Caco-2 (cell line): ENCODE measurements around the gene ADORA1. TPM values are rescaled to one million over a fixed set of nuclear protein-coding genes. Genes with fewer than 3 reads are reported as not detected.
A peak's percentile ranks its signal among the peaks of the same experiment; 100 is the strongest.

Source experiments
- BruUV-seq: library from RNA; stranded (reverse); fragments of 400-500 nt; replicated peaks from 2 replicates; lab custom pipeline; 2021; lab: Mats Ljungman, UMichigan
- CTCF ChIA-PET: fragments of 300-600 bp; sonication (Branson Sonifier 250); formaldehyde crosslinking; loops from one replicate; lab custom pipeline; 2022; ENCODE audit warnings: antibody characterized with exemption; lab: Charles Lee
- POLR2A ChIA-PET: fragments of 300-600 bp; sonication (Branson Sonifier 250); formaldehyde crosslinking; loops from one replicate; lab custom pipeline; 2022; ENCODE audit warnings: antibody characterized with exemption; lab: Charles Lee
- DNase-seq, 2 experiments: peaks; one replicate each; pipeline versions ENCODE4 v3.0.0 to v3.0.0-alpha.2; 2020 to 2022
- H3K27me3 ChIP-seq: replicated peaks from 2 replicates; pipeline ENCODE4 v1.6.0; 2011; ENCODE audit warnings: low read length; ENCODE audit not compliant: control insufficient read depth, insufficient read depth
- H3K36me3 ChIP-seq: 2 replicates; pipeline ENCODE4 v1.5.1; 2011; ENCODE audit warnings: low read length; ENCODE audit not compliant: control insufficient read depth, insufficient read depth
- H3K4me1 ChIP-seq: fragments of 250-450 bp; sonication (Bioruptor Pico); 2 replicates; pipeline ENCODE4 v1.5.1; 2020; ENCODE audit warnings: mild to moderate bottlenecking
- H3K4me3 ChIP-seq: 2 replicates; pipeline ENCODE4 v1.5.1; 2011; ENCODE audit warnings: low read depth, mild to moderate bottlenecking, control low read depth, low read length
- H3K9me3 ChIP-seq: fragments of 250-450 bp; sonication (Bioruptor Pico); 2 replicates; pipeline ENCODE4 v1.5.1; 2020; ENCODE audit warnings: mild to moderate bottlenecking, moderate library complexity
- H3K27ac Mint-ChIP-seq: one replicate; pipeline ENCODE4 v1.8.0; 2022; ENCODE audit warnings: mixed read lengths; ENCODE audit not compliant: unreplicated experiment
- H3K27me3 Mint-ChIP-seq: one replicate; pipeline ENCODE4 v1.8.0; 2022; ENCODE audit warnings: mixed read lengths; ENCODE audit not compliant: insufficient read depth, unreplicated experiment
- H3K36me3 Mint-ChIP-seq: one replicate; pipeline ENCODE4 v1.8.0; 2022; ENCODE audit warnings: mild to moderate bottlenecking, mixed read lengths; ENCODE audit not compliant: insufficient read depth, unreplicated experiment
- H3K4me1 Mint-ChIP-seq: one replicate; pipeline ENCODE4 v1.8.0; 2022; ENCODE audit warnings: low read depth, mixed read lengths; ENCODE audit not compliant: unreplicated experiment
- H3K4me3 Mint-ChIP-seq: one replicate; pipeline ENCODE4 v1.8.0; 2022; ENCODE audit warnings: mild to moderate bottlenecking, moderate library complexity, mixed read lengths; ENCODE audit not compliant: unreplicated experiment
- H3K9me3 Mint-ChIP-seq: one replicate; pipeline ENCODE4 v1.8.0; 2022; ENCODE audit warnings: mixed read lengths; ENCODE audit not compliant: unreplicated experiment
- intact Hi-C: fragments of 100-400 bp; cut with micrococcal nuclease; formaldehyde crosslinking; loops from one replicate; pipeline ENCODE4 v1.10.0; 2022; ENCODE audit not compliant: unreplicated experiment
- total RNA-seq: library from RNA; stranded (reverse); gene quantifications from 2 replicates; pipeline ENCODE4 v1.2.3, GENCODE V29; 2022
- TF ChIP-seq, protein P1 (sequence below), 2 experiments: fragments of 200-600 bp in 1 of 2; IDR thresholded peaks; 1 replicate in 1 of 2; 2 replicates in 1 of 2; pipeline versions ENCODE4 v1.5.1 to v1.8.0; 2011 to 2022; ENCODE audit warnings: antibody characterized with exemption in 1 of 2, control low read depth in 1 of 2, inconsistent platforms in 1 of 2, low read depth in 1 of 2, low read length in 1 of 2, mild to moderate bottlenecking in 1 of 2, moderate library complexity in 1 of 2; ENCODE audit not compliant: insufficient read depth in 1 of 2, severe bottlenecking in 1 of 2, unreplicated experiment in 1 of 2

ADORA1 gene
- total RNA-seq, 1 experiment from 2014 or later: 46.0 TPM

DNA sequence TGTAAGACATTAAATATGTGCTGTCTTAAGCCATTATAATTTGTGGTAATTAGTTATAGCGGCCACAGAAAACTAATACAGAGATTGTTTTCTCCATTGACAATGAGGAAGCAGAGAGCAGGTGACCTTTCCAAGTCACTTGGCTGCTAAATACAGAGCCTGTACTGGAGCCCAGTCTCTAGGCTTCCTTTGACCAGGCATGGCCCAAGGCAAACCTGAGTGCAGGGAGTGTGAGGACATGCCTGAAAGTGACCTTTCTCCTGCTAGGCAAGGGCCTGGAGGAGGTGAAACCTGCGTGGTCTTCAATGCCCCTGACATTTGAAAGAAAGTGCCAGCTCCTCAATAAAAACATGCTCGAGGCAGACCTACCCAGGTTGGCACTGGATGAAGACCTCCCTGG, 71.5 kb downstream of the ADORA1 start:
- intact Hi-C loops: no loop called here
- no peak overlapping the region for H3K27ac Mint-ChIP-seq
- POLR2A ChIA-PET: no interaction called here
- H3K9me3 Mint-ChIP-seq: peaks cover 23% of the 10 kb centered on the region
- no peak overlapping the region for H3K4me3 Mint-ChIP-seq
- H3K36me3 ChIP-seq: no peaks in the 10 kb centered on the region
- no peak overlapping the region for H3K4me3 ChIP-seq
- H3K27me3 ChIP-seq: no peaks in the 10 kb centered on the region
- TF ChIP-seq, protein P1, sequence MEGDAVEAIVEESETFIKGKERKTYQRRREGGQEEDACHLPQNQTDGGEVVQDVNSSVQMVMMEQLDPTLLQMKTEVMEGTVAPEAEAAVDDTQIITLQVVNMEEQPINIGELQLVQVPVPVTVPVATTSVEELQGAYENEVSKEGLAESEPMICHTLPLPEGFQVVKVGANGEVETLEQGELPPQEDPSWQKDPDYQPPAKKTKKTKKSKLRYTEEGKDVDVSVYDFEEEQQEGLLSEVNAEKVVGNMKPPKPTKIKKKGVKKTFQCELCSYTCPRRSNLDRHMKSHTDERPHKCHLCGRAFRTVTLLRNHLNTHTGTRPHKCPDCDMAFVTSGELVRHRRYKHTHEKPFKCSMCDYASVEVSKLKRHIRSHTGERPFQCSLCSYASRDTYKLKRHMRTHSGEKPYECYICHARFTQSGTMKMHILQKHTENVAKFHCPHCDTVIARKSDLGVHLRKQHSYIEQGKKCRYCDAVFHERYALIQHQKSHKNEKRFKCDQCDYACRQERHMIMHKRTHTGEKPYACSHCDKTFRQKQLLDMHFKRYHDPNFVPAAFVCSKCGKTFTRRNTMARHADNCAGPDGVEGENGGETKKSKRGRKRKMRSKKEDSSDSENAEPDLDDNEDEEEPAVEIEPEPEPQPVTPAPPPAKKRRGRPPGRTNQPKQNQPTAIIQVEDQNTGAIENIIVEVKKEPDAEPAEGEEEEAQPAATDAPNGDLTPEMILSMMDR (IDR thresholded peaks at IDR 0.05; ENCODE audit: insufficient read depth in 1 of 2, low read depth in 1 of 2, low read length in 1 of 2, severe bottlenecking in 1 of 2, unreplicated experiment in 1 of 2): no peak
- peaks cover 52% of the 10 kb centered on the region for H3K4me1 Mint-ChIP-seq
- H3K4me1 ChIP-seq: peaks cover 46% of the 10 kb centered on the region
- peaks cover 9% of the 10 kb centered on the region for H3K36me3 Mint-ChIP-seq
- H3K27me3 Mint-ChIP-seq: no peaks in the 10 kb centered on the region
- CTCF ChIA-PET: no interaction called here
- H3K9me3 ChIP-seq: peaks cover 6% of the 10 kb centered on the region; the same call in 1 of the 2 replicates
- DNase-seq: no peak
- no TSS peak for BruUV-seq

DNA sequence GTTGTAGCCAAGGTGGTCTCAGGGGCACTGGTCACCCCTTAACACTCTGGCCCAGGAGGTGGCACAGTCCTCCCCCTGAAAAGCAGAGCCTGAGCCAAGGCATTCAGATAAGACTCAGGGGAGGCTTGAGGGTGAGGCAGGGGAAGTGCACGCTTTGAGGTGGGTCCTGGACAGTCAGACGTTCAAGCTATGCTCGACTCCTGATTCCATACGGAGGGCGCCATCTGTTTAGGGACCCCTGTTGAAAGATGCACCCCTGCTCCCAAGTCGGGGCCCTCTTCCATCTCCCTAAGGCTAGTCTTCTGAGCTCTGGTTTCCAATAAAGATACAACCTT, 71.9 kb downstream of the ADORA1 start:
- TF ChIP-seq, protein P1 (IDR thresholded peaks at IDR 0.05; ENCODE audit: insufficient read depth in 1 of 2, low read depth in 1 of 2, low read length in 1 of 2, severe bottlenecking in 1 of 2, unreplicated experiment in 1 of 2): no peak
- no peaks in the 10 kb centered on the region for H3K36me3 ChIP-seq
- Mint-ChIP-seq H3K4me1 (peaks cover 57% of the 10 kb centered on the region), H3K9me3 (peaks cover 23% of the 10 kb centered on the region), H3K27ac (no peak overlapping the region), H3K27me3 (no peaks in the 10 kb centered on the region), H3K36me3 (peaks cover 9% of the 10 kb centered on the region), H3K4me3 (no peak overlapping the region)
- peaks cover 47% of the 10 kb centered on the region for H3K4me1 ChIP-seq
- no peak overlapping the region for H3K4me3 ChIP-seq
- no peaks in the 10 kb centered on the region for H3K27me3 ChIP-seq
- POLR2A ChIA-PET: no interaction called here
- intact Hi-C loops: no loop called here
- BruUV-seq: no TSS peak
- CTCF ChIA-PET: no interaction called here
- H3K9me3 ChIP-seq: peaks cover 6% of the 10 kb centered on the region; the same call in 1 of the 2 replicates
- DNase-seq: no peak

DNA sequence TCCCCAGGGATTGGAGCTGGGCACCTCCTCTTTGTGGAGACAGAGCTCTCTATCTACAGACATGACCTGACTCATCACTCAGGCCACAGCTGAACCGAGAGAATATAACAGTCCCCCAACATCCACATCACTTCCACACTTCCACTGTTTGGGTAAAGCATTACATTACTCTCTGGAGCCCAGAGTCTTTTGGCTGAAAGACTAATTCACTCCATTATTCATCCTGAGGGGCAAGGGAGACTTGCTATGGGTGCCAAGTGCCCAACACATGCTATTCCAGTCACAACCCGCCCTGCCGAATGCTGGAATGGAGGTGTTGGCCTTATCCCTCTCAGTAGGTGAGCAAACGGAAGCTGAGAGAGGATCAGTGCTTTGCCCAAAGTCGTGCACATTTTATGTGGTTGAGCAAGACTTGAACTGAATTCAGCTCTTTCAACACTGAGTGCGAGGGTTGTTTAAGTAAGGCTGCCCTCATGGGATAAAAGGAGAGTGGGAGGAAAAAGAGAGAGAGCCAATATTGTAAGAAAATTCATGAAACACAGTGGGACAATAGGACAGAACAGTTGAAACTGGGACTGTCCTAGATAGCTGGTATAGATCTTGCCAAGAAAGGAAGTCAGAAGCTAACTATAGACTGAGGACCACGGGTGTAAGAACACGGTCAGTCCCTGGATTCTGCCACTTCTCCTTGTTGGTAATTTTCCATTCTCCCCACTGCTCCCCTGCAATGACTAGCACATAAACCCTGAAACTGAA, 72.5 kb downstream of the ADORA1 start:
- H3K36me3 ChIP-seq: no peaks in the 10 kb centered on the region
- POLR2A ChIA-PET: interaction anchor here (0.9 kb wide), 1 partner anchor 72 kb away, joined by 4 read pairs; no protein-coding TSS in a partner anchor
- TF ChIP-seq, protein P1 (IDR thresholded peaks at IDR 0.05; ENCODE audit: insufficient read depth in 1 of 2, low read depth in 1 of 2, low read length in 1 of 2, severe bottlenecking in 1 of 2, unreplicated experiment in 1 of 2): no peak
- Mint-ChIP-seq H3K4me3 (no peak overlapping the region), H3K27me3 (no peaks in the 10 kb centered on the region), H3K36me3 (peaks cover 9% of the 10 kb centered on the region), H3K4me1 (peaks cover 62% of the 10 kb centered on the region), H3K9me3 (peaks cover 23% of the 10 kb centered on the region), H3K27ac (peak overlapping the region; percentile 45)
- CTCF ChIA-PET: interaction anchor here (0.6 to 0.7 kb wide), 2 partner anchors 16 to 72 kb away, joined by 3 read pairs; partner anchors contain the start of gene ADORA1
- no TSS peak for BruUV-seq
- peaks cover 6% of the 10 kb centered on the region; the same call in 1 of the 2 replicates for H3K9me3 ChIP-seq
- no peak for DNase-seq
- no peaks in the 10 kb centered on the region for H3K27me3 ChIP-seq
- intact Hi-C loops: no loop called here
- H3K4me1 ChIP-seq: peaks cover 50% of the 10 kb centered on the region
- H3K4me3 ChIP-seq: no peak overlapping the region
